Suprapubic skin (tissue), 4 donors: ENCODE measurements around the gene CS.

ENCODE experiments used
- EP300 ChIP-seq: sonication (generic); formaldehyde crosslinking; IDR thresholded peaks from one replicate; pipeline ENCODE4 v1.6.1; 2017; ENCODE audit warnings: antibody characterized with exemption
- POLR2AphosphoS5 ChIP-seq, 3 donors: sonication (generic); formaldehyde crosslinking; IDR thresholded peaks; one replicate each; pipeline ENCODE4 v1.6.1; 2017; ENCODE audit warnings: antibody characterized with exemption in 3 of 3
- TF ChIP-seq, protein P1 (sequence below), 2 donors: fragments of 200-600 bp in 1 of 2; fragments of 450-650 bp in 1 of 2; sonication (generic) in 1 of 2; IDR thresholded peaks; one replicate each; pipeline ENCODE4 v1.5.1; 2016 to 2019; ENCODE audit warnings: antibody characterized with exemption in 2 of 2, mild to moderate bottlenecking in 1 of 2, moderate library complexity in 1 of 2

DNA sequence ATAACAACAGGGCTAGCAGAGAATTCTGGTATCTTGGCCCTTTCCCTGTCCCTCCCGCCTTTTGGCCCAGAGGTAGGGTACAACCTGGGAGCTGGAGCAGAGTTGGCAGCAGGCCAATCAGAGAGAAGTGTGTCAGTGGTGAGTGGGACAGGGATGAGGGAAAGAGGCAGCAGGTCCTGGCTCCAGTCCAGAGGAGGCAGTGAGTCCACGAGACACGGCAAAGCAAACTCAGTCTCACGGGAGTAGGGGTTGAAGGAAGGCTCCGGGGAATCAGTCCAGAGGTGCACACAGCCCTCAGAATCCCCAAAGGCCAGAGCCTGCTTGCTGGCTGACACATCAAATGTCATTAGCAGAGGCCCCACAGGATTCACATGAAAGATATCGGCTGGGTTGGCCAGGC, 26.4 kb upstream of the CS start:
- TF ChIP-seq, protein P1, sequence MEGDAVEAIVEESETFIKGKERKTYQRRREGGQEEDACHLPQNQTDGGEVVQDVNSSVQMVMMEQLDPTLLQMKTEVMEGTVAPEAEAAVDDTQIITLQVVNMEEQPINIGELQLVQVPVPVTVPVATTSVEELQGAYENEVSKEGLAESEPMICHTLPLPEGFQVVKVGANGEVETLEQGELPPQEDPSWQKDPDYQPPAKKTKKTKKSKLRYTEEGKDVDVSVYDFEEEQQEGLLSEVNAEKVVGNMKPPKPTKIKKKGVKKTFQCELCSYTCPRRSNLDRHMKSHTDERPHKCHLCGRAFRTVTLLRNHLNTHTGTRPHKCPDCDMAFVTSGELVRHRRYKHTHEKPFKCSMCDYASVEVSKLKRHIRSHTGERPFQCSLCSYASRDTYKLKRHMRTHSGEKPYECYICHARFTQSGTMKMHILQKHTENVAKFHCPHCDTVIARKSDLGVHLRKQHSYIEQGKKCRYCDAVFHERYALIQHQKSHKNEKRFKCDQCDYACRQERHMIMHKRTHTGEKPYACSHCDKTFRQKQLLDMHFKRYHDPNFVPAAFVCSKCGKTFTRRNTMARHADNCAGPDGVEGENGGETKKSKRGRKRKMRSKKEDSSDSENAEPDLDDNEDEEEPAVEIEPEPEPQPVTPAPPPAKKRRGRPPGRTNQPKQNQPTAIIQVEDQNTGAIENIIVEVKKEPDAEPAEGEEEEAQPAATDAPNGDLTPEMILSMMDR (IDR thresholded peaks at IDR 0.05): no peak
- TF ChIP-seq POLR2AphosphoS5 (IDR thresholded peaks at IDR 0.05) (no peak), EP300 (no peak)
